Panc1 (cell line): ENCODE data around the gene VSX1. TPM values are rescaled to one million over a fixed set of nuclear protein-coding genes. Genes with fewer than 3 reads are reported as not detected.

Experiments used
- ATAC-seq: fragments of 200-7000 bp; cut with Tn5 transposase; 2 replicates; pipeline ENCODE4 v1.9.1; 2020; ENCODE audit warnings: mild to moderate bottlenecking, moderate library complexity
- BruUV-seq: library from RNA; stranded (reverse); fragments of 400-500 nt; replicated peaks from 2 replicates; lab custom pipeline; 2021; lab: Mats Ljungman, UMichigan
- CTCF ChIA-PET: fragments of 300-600 bp; sonication (Branson Sonifier 250); formaldehyde crosslinking; loops from one replicate; lab custom pipeline; 2022; ENCODE audit warnings: antibody characterized with exemption; lab: Charles Lee
- POLR2A ChIA-PET: fragments of 300-600 bp; sonication (Branson Sonifier 250); formaldehyde crosslinking; loops from one replicate; lab custom pipeline; 2022; ENCODE audit warnings: antibody characterized with exemption; lab: Charles Lee
- DNase-seq: peaks from one replicate; pipeline ENCODE4 v3.0.0-alpha.2; 2010; ENCODE audit warnings: low read depth, low spot score
- H3K27ac ChIP-seq: 2 replicates; pipeline ENCODE4 v1.5.1; 2011; ENCODE audit warnings: mild to moderate bottlenecking, low read length, inconsistent platforms
- H3K27me3 ChIP-seq: fragments of 200-500 bp; sonication (Bioruptor generic); 2 replicates; pipeline ENCODE4 v1.6.0; 2014; ENCODE audit warnings: low read length, inconsistent platforms; ENCODE audit not compliant: control insufficient read depth, insufficient read depth
- H3K36me3 ChIP-seq: fragments of 200-500 bp; sonication (Bioruptor generic); 2 replicates; pipeline ENCODE4 v1.5.1; 2014; ENCODE audit warnings: inconsistent platforms, mild to moderate bottlenecking, low read length, moderate library complexity; ENCODE audit not compliant: control insufficient read depth, insufficient read depth
- H3K4me1 ChIP-seq: 2 replicates; pipeline ENCODE4 v1.5.1; 2011; ENCODE audit warnings: inconsistent platforms, mild to moderate bottlenecking, low read length, moderate library complexity; ENCODE audit not compliant: control insufficient read depth, insufficient read depth
- H3K4me3 ChIP-seq, 2 experiments: 2 replicates each; pipeline ENCODE4 v1.5.1; 2011 to 2012; ENCODE audit warnings: low read depth in 2 of 2, low read length in 2 of 2, mild to moderate bottlenecking in 2 of 2, inconsistent platforms in 1 of 2, moderate library complexity in 1 of 2
- H3K9me3 ChIP-seq: fragments of 200-500 bp; sonication (Bioruptor generic); 2 replicates; pipeline ENCODE4 v1.5.1; 2014; ENCODE audit warnings: low read depth, mild to moderate bottlenecking, inconsistent platforms, low read length, moderate library complexity; ENCODE audit not compliant: control insufficient read depth, insufficient read depth
- CTCF ChIP-seq: fragments of 450-650 bp; IDR thresholded peaks from 2 replicates; pipeline ENCODE4 v1.5.1; 2017; ENCODE audit warnings: mild to moderate bottlenecking
- POLR2AphosphoS5 ChIP-seq: IDR thresholded peaks from 2 replicates; pipeline ENCODE4 v1.6.1; 2012; ENCODE audit warnings: mild to moderate bottlenecking, low read depth, low read length, moderate library complexity
- REST ChIP-seq, 2 experiments: IDR thresholded peaks; 2 replicates each; pipeline ENCODE4 v1.6.1; 2011 to 2012; ENCODE audit warnings: low read depth in 2 of 2, control low read depth in 1 of 2, low read length in 1 of 2, mild to moderate bottlenecking in 1 of 2, moderate library complexity in 1 of 2; ENCODE audit not compliant: insufficient read depth in 1 of 2
- SIN3A ChIP-seq: IDR thresholded peaks from 2 replicates; pipeline ENCODE4 v1.6.1; 2012; ENCODE audit warnings: low read depth, mild to moderate bottlenecking, low read length, moderate library complexity, borderline replicate concordance; ENCODE audit not compliant: insufficient read depth
- TCF7L2 ChIP-seq: IDR thresholded peaks from 2 replicates; pipeline ENCODE4 v1.6.1; 2011; ENCODE audit warnings: mild to moderate bottlenecking, low read depth, low read length, inconsistent platforms
- in situ Hi-C: cut with HindIII; loops from 2 replicates; pipeline ENCODE4 v1.10.0; 2016; ENCODE audit warnings: low sequenced_read_pairs, low pct_unique_long_range_greater_than_20kb
- intact Hi-C: fragments of 100-400 bp; cut with micrococcal nuclease; formaldehyde crosslinking; loops from one replicate; pipeline ENCODE4 v1.10.0; 2022; ENCODE audit not compliant: unreplicated experiment
- total RNA-seq: library from RNA; stranded (reverse); gene quantifications from one replicate; pipeline ENCODE4 v1.2.1, GENCODE V29; 2021; ENCODE audit not compliant: unreplicated experiment

Gene VSX1
- total RNA-seq, 1 experiment from 2014 or later: 0.21 TPM

GRCh38 chr20:25090492-25091429 is 8.8 kb upstream of the VSX1 start:
- ATAC-seq: peak; percentile 42
- CTCF ChIA-PET: no interaction called here

GRCh38 chr20:25089662-25090061 is 7.7 kb upstream of the VSX1 start:
- no TSS peak for BruUV-seq
- ATAC-seq (no peak), DNase-seq (no peak)
- Histone ChIP-seq H3K4me3 (no peak overlapping the region), H3K36me3 (no peaks in the 10 kb centered on the region), H3K9me3 (no peaks in the 10 kb centered on the region), H3K27me3 (no peaks in the 10 kb centered on the region; the same call in 1 of the 2 replicates), H3K4me1 (peaks cover 3% of the 10 kb centered on the region), H3K27ac (no peak overlapping the region)
- in situ Hi-C loops (no loop called here), intact Hi-C loops (no loop called here)
- CTCF ChIA-PET: no interaction called here
- POLR2A ChIA-PET: no interaction called here
- TF ChIP-seq REST (IDR thresholded peaks at IDR 0.05; ENCODE audit: insufficient read depth in 1 of 2, low read depth in 2 of 2, low read length in 1 of 2) (no peak), POLR2AphosphoS5 (no peak), CTCF (no peak), SIN3A (no peak)

More at GRCh38 chr20:25090492-25091429, 8.8 kb upstream of the VSX1 start:
- POLR2A ChIA-PET: no interaction called here
- H3K27me3 ChIP-seq: no peaks in the 10 kb centered on the region
- no peak overlapping the region for H3K27ac ChIP-seq
- no peak for TF ChIP-seq REST (IDR thresholded peaks at IDR 0.05; ENCODE audit: insufficient read depth in 1 of 2, low read depth in 2 of 2, low read length in 1 of 2)
- no peak for TF ChIP-seq CTCF
- no peak for TF ChIP-seq TCF7L2
- no peak for TF ChIP-seq SIN3A
- TF ChIP-seq POLR2AphosphoS5: no peak
- no peaks in the 10 kb centered on the region for H3K9me3 ChIP-seq
- in situ Hi-C loops: no loop called here
- no TSS peak for BruUV-seq
- H3K4me3 ChIP-seq: no peak overlapping the region
- DNase-seq: no peak
- no peaks in the 10 kb centered on the region for H3K36me3 ChIP-seq
- intact Hi-C loops: no loop called here
- no peaks in the 10 kb centered on the region; the same call in 1 of the 2 replicates for H3K4me1 ChIP-seq
